GM19372 (cell line): ENCODE measurements around the gene SPDYE4.

Experiments used
- ATAC-seq: cut with Tn5 transposase; IDR thresholded peaks from one replicate; pipeline ENCODE4 v1.9.1; 2021; ENCODE audit warnings: mild to moderate bottlenecking, low read depth, moderate library complexity; ENCODE audit not compliant: unreplicated experiment

The SPDYE4 gene

DNA sequence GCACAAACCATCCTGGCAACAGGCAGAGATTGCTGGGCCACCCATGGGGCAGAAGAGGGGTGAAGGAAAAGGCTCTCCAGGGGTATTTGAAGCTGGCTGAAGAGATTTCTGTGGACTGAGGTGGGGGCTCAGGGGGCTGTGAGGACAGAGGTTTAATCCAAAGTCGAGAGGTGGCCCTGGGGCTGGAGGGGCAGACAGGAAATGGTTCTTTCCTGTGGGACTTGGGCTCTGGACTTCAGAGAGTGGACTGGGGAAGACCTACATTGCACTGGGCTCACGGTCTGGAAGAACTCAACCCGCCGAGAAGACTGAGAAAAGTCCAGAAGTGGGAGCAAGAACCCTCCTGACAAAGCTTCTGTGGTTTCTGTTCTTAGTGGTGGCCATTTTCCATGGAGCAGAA lies 16.6 kb downstream of the SPDYE4 start:
- ATAC-seq, result no peak

DNA sequence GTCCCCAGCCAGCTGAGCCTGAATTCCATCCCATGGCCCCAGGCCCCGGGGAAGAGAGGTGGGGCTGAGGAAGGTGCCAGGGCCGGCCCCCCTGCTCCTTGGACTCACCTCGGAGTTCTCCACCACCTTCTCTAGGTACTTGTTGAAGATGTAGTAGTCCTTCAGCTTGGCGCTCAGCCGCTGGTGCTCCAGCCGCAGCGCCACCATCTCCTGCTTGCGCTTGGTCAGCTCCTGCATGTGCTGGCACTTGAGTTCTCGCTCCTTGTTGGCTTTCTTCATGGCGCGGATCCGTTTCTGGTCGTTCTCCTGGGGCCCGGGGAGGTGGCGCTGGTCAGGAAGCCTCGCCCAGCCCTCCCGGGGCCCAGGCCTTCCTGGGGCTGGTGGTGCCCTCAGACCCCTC lies 17.0 kb downstream of the SPDYE4 start:
- no peak for ATAC-seq

DNA sequence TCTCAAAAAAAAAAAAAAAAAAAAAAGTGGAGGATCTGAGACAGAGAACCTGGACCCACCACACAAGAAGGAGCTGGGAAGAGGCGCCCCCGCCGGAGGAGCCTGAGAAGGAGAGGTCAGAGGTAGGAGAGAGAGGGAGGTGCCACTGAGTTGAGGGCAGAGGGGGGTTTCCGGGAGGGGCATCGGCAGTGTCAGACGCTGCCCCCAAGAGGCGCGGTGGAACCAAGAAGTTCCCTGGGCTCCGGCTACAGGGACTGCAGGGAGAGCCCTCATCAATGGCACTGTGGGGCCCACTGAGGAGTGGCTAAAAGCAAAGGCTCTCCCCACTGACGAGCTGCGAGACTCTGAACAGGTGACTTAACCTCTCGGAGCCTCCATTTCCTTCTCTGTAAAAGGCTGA lies 17.9 kb downstream of the SPDYE4 start:
- ATAC-seq, result no peak

DNA sequence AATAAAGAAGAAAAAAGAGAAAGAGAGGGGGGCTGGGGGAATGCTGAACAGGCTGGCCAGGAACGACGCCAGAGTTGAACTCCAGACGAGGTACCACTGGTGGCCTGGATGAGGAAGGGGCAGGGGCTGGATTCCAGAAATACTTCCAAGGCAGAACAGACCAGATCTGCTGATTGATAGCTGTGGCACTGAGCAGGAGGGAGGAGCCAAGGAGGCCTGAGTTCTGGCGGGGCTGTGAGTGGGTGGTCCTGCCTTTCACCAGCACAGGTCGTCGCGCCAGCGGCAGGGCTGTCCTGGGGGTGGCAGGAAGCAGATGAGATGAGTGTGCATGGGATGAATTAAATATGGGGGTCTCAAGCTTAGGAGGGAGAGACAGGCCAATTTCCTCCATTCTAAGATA lies 19.2 kb downstream of the SPDYE4 start:
- no peak for ATAC-seq

DNA sequence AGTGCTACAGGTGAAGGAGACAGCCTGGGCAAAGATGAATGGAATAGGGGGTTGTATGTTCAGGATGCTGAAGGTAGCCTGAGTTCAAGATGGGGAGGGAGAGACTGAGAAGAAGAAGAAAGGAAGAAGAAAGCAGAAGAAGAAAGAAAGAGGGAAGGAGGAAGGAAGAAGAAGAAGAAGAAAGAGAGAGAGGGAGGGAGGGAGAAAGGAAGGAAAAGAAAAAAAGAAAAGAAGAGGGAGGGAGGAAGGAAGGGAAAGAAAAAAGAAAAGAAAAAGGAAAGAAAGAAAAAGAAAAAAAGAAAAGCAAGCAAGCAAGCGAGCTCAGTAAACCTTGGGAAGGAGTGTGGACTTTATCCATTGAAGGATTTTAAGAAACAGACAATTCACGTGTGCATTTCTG lies 21.6 kb downstream of the SPDYE4 start:
- no peak for ATAC-seq

DNA sequence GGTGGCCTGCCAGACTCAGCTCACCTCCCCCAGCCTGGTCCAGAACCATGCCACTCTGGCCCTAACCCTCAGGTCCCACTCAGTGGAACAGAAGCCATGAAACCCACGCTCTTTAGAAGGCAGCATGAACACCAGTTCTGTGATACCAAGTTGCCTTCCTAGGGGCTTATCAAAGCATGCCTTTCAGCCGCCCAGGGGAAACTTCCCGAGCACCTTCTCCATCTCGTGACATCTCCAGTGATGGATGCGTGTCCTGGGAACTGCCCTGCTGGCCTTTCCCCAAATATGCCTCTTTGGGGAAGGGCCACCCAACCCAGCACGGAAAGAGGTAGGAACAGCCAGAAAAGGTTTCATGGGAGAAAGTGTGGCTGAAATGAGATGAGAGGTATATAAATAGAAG lies 22.0 kb downstream of the SPDYE4 start:
- ATAC-seq, result no peak

DNA sequence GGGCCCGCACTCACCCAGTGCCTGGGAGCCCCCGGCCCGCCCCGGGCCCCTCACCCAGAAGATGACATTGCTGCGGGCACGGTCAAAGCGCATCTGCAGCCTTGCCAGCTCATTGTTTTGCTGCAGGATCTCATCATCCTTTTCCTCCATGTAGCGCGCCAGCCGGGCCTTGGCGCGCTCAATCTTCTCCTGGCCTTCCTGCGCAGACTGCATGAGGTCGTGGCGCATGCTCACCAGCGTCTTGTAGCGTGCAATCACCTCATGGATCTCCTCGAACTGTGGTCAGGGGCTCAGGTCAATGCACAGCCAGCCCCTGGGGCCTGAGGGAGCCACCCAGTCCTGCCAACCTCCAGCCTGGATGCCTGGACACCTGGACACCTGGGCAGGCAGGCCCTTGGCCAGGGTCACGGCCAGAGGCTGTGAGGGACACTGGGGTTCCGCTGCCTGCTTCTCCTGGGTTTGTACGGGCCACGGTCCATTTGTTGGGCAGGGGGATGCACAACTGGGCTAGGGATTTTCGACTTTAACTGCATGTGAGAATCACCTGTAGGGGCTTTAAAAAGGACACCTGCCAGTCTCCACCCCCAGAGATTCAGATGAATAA lies 22.9 kb downstream of the SPDYE4 start:
- ATAC-seq, result no peak

DNA sequence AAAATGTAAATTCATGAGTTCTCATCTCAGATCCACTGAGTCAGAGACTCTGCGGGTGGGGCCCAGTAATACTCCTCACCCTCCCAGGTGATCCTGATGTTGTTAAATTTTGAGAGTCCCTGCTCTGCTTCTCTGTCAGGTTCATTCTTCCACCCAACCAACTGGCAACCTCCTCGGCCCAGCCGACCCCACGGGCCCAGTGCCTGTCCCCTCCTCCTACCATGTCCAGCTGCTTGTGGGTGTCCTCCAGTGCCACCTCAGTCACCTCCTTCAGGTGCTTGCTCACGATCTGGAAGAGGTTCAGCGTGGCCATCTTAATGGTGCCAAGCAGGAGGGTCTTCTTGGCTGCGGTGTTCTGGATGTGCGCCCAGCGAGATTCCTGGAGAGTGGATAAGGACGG lies 23.5 kb downstream of the SPDYE4 start:
- ATAC-seq, result no peak

DNA sequence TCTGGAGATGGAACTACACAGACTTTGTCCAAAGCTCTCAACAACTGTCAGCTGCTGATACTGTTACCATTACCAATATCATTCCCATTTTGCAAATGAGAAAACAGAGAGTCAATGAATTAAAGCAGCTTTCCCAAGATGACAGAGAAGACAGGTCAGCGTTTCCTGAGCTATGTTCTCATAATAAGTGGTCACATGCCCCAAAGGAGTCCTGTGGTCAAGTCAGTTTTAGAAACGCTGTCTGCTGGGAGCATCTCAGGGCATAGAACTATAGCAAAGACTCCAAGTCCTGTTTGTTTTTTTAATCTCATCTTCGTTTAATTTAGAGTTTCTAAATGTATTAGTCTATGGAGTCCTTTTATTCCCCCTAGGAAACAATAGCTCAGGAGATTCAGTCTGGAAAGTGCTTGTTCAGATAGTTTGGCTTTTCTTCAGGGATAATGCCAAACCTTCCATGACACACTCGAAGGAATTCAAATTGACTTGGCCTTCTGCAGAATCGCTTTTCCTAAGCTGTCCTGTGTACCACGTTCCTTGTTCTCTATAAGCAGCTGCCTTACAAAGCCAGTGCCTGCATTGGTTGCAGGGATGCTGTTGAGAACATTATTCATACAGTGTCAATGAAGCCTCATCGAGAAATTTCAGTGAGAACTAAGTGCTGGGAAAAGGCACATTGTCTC lies 25.8 kb downstream of the SPDYE4 start:
- ATAC-seq, result no peak

DNA sequence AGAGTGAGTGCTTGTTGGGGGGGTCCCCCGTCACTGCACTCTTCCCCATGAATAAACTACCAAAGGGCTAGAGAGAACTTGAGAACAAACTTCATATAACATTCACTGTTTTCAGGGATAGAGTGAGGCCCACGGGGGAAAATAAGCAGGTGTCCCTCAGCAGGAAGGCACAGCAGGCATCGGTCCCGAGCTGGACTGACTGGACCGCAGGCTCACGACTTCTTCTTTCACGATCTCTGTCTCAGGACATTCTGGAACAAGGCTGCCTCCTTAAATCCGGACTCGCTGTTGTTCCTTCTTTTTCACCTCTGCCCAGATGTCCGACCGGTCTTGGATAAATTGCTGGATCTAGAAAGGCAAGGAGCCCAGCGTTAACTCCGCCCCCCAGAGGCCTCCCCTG lies 28.5 kb downstream of the SPDYE4 start:
- no peak for ATAC-seq

DNA sequence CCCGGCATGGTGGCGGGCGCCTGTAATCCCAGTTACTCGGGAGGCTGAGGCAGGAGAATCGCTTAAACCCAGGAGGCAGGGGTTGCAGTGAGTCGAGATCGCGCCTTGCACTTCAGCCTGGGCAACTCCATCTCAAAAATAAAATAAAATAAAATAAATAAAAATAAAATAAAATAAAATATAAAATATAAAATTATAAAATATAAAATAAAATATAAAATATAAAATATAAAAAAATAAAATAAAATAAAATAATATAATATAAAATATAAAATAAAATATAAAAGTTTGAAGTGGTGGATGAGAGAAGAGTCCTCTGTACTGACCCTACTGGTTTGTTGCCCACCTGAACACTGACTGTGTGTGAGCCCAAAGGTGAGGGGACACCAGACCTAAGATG lies 28.9 kb downstream of the SPDYE4 start:
- no peak for ATAC-seq

DNA sequence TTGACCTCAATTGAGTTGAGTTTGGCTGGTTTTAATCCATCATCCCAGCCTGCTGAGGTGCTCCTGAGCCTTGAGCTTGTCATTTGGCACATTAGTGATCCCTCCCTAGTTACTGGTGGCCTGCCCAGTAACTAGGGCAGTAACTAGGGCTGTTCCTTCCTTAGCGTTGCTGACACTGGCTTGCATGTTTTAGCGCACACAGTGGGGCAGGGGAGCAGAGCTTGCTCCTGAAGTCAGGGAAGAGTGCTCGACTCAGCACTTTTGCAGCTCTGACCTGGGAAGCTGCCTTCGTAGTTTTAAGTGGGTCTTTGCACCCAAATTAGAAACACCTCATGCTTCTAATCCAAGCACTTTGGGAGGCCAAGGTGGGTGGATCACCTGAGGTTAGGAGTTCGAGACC lies 29.4 kb downstream of the SPDYE4 start:
- no peak for ATAC-seq

DNA sequence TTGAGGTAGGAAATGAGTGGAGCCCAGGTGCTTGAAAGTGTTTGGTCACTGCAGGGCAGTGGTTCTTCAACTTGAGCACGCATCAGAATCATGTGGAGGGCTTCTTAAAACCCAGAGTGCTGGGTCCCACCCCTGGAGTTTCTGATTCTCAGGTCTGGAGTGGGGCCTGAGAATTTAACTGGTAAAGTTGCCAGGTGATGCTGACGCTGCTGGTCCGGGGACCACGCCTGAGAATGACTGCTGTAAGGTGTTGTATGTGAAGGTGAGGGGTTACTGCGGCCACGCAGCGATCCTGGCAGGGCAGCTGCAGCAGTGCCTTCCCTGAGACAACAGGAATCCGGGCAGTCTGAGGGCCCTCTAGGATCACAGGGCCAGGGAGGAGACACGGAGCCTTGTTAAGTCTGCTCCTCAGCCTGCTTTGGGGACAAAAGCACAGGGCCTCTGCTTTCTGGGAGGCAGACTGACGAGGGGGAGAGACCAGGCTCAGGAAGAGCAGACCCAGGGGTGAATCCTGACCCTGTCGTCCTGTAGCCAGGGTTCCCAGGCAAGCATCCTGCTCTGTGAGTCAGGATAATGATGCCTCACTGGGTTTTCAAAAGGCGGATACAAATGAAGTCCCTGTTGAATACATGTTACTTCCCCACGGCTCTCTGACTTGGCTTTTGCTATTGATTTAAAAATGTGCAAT lies 30.0 kb downstream of the SPDYE4 start:
- ATAC-seq, result no peak

DNA sequence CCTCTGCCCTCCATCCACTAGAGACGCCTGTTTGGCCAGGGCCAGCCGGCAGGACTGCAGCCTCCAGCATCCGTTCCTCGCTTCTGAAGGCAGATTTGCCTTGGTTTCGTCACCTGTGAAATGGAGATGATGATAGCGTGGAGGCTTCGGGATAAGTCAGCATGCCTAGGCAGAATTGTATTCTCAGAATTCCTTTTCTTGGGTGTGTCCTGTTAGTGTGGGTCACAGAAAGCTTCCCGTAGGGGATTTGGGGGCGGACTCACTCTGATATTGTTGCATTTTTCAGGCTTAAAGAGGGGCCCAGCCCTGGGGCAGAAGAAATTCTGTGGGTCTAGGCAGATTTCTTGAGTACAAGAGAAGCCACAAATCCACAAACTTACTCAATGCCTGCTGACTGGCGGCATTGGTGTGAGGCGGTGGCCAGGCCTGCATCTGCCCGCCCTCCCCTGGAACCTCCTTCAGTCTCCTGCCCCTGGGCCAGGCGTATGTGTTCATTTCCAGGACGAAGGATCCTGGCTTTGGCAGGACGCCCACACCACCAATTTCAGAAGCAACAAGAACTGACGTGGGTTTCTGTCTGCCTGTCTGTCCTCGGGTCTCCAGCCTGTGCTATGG lies 31.3 kb downstream of the SPDYE4 start:
- ATAC-seq, result no peak

DNA sequence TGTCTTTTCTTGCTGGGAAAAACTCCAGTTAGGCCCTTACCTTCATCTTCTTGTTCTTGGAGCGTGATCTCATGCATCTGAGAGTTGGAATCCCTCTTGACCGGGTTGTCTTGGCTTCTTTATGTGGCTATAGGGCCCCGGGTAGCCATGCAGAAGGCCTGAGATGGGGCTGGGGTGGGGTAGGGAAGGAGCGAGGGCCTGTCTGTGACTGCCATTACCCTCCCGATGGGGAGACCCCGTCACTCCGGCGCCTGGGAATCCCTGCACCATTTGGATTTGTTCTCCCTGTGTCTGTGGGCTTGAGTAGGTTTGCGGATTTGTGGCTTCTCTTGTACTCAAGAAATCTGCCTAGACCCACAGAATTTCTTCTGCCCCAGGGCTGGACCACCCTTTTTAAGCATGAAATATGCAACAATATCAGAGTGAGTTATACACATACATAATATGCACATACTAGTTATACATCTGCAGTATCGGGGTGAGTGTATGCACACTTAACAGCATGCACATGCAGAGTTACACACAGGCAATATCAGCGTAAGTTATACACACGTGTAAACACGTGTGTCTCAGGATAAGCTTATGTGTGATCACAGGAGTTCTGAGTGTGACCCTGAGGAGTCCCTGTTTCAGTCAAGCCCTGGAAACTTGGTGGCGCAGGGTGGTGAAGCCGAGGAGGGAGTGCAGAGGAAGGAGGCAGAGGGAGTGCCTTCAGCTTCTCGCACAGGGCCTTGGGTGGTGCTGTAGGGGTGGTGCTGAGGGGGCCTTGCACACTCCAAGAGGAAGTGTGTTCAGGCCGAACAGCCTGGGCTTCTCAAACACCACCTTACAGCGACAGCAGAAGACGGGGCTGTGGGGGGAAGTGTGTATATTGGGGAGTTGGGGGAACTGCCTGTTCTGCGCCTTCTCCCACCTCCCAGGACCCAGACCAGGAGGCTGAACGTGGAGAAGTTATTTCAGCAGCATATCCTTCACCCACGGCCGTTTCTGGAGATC lies 32.2 kb downstream of the SPDYE4 start:
- no peak for ATAC-seq

DNA sequence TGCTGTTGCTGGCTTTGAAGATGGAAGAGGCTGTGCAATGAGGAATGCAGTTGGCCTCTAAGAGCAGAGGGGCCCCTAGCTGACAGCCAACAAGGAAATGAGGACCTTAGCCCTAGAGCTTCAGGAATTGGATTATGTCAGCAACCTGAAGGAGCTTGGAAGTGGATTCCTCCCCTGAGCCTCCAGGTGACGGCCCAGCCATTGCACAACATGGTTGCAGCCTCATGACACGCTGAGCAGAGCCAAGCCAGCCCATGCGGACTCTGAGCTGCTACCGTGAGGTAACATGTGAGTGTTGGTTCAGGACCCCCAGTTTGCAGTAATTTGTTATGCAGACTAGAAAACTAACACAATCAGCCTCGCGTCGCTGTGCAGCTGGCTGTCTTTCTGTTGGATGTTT lies 33.9 kb downstream of the SPDYE4 start:
- no peak for ATAC-seq

DNA sequence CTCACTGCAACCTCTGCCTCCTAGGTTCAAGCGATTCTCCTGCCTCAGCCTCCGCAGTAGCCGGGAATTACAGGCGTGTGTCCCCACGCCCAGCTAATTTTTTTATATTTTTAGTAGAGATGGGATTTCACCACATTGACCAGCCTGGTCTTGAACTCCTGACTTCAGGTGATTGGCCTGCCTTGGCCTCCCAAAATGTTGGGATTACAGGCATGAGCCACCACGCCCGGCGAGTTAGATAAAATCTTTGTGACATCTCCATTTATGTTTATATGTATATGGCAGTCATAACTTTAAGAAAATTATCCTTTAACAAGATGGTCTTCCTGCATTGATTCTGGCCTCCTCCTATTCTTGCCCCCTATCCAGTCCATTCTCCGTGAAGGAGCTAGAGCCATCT lies 37.8 kb downstream of the SPDYE4 start:
- ATAC-seq, result no peak

DNA sequence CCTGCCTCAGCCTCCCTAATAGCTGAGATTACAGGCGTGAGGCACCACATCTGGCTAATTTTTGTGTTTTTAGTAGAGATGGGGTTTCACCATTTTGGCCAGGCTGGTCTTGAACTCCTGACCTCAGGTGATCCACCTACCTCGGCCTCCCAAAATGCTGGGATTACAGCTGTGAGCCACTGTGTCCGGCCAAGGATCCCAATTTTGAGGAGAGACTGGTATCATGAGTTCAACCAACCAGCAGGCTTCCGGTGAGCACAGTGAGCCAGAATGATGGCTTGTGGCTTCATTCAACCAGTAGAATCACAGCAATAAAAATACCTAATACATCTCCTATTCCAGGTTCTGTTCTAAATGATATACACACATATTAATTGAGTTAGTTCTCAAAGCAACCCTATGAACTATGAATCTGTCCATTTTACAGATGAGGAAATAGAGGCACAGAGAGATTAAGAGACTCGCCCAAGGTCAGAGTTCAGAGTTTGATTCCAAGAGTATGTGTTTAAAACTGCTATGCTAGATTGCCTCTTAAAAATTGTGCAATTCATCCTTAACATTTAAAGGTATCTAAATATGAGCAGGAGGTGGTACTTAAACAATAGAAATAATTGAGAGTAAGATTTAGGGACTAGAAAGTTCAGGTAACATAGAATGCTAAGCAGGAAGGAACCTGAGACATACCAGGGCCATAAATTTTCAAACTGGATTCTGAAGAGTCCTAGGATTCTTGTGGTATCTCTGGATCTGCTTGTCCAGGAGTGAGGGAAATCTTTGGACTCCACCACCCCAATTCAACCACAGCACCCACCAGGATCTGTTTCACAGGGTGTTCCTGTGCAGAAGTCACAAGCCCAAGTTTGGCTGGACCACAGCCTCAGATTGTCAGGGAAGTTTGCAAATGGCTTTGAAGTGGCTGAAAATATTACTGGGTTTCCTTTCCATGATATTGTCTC lies 38.8 kb downstream of the SPDYE4 start:
- no peak for ATAC-seq

DNA sequence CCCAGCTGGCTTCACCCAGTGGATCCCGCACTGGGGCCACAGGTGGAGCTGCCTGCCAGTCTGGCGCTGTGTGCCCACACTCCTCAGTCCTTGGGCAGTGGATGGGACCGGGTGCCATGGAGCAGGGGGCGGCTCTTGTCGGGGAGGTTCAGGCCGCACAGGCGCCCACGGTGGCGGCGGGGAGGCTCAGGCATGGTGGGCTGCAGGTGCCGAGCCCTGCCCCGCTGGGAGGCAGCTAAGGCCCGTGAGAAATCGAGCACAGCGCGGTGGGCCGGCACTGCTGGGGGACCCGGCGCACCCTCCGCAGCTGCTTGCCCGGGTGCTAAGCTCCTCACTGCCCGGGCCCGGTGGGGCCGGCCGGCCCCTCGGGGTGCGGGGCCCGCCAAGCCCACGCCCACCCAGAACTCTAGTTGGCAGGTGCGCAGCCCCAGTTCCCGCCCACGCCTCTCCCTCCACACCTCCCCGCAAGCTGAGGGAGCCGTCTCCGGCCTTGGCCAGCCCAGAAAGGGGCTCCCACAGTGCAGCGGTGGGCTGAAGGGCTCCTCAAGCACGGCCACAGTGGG lies 40.3 kb downstream of the SPDYE4 start:
- ATAC-seq, result no peak
